ENCODE measurements around the gene MS4A2.
"Not testable (repeated sequence)": the region's sequence is repeated elsewhere in the genome, so short reads cannot be mapped to it uniquely, and the experiment has no call there.

GRCh38 chr11:60104471-60105115, 16.1 kb downstream of the MS4A2 start:
- TF ChIP-seq CTCF (IDR thresholded peaks at IDR 0.05 in 8 of 11, conservative IDR thresholded peaks at IDR 0.05 in 3 of 11); POLR2A (IDR thresholded peaks at IDR 0.05): not testable (repeated sequence)

All from spleen (tissue), 7 donors.